HG02623 (cell line): ENCODE results near the gene VPS13D.

Source experiments
- ATAC-seq: cut with Tn5 transposase; IDR thresholded peaks from one replicate; pipeline ENCODE4 v1.9.1; 2021; ENCODE audit warnings: moderate library complexity; ENCODE audit not compliant: unreplicated experiment

The VPS13D gene

DNA sequence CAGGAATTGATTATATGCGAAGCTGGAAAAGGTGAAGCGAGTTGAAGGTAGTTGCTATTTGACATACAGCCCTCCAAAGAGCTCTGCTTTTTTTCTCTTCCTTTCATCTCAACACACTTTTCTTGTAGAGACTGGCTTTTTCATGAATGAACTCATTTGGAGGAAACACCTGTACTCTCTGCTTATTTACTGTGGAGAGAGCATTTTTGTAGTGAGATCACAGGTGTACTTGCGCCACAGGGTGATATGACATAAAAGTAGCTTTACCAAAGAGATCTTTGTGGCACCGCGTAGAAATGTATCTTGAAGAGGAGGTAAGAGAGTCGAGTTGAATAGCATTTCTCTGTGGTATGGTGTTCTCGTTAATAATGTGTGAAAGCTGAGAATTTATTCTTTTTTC, 187.6 kb downstream of the VPS13D start:
- ATAC-seq: no peak

DNA sequence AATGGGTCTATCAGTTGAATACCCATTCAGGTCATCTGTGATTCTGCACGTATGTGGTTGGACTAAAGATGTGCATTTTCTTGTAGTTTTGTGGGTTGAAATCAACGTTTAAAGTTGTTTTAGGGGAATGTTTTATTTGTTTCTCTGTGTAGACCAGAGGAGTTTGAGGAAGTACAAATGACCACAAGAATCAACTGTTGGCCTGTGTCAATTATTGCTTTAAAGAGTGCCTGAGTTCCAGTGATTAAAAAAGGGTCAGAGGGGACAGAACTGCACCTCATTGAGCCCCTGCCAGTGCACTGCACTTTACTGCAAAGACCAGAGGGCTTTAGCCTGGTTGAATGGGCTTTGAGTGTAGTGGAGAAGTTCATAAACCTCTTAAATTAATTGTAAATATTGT, 190.3 kb downstream of the VPS13D start:
- no peak for ATAC-seq

DNA sequence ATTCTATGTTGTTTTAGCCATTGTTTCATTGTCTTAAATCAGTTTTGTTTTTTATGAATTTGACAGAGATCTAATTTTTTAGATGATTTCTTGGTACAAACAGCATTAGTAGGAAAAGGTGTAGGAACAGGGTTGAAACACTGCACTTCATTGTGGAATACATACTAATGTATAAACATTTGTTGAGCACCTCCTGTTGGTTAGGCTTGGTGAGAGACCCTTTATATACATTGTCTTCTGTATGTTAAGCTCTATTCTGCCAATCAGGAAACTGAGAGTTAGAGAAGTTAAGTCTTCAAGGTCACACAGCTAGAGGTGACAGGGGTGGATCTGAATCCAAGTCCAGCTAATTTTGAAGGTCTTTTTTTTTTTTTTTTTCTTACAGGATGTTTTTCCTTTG, 192.7 kb downstream of the VPS13D start:
- ATAC-seq: no peak

DNA sequence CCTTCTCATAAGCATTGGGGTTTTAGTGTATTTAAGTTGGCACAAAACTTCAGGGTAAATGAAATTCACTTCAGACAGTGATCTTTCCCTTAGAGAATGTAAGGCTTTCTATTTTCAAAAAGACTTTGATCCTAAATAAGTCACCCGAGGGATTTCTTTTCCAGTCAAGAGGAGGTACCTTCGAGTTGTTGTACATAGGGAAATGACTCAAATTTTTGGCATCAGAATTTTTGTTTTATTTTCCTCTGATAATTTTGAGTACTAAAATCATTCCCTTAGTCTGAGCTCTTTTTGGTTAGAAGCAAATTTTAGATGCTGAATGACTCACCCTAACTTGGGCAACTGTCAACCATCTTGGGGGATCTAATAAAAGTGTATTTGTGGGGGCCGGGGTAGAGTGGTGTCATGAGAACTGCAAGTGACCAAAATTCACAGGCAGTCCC, 194.3 kb downstream of the VPS13D start:
- ATAC-seq: no peak

DNA sequence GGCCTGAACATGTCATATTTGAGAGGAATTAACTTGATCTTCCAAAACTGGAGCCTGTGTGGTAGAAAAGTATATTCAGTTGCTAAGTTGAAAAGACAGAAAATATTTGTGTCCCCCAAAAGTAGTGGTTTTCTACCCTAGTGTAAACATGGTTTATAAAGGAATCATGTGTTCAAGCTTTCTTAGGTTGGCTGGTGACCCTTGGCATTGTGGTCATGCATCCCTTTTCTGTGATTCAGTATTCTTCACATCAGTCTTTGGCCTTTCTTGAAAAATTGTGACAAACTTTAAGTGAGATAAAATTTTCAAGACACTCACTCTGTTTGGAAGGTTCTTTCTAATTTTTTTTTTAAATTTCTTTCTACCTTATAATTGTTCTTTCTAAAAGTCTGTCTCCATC, 195.0 kb downstream of the VPS13D start:
- no peak for ATAC-seq

DNA sequence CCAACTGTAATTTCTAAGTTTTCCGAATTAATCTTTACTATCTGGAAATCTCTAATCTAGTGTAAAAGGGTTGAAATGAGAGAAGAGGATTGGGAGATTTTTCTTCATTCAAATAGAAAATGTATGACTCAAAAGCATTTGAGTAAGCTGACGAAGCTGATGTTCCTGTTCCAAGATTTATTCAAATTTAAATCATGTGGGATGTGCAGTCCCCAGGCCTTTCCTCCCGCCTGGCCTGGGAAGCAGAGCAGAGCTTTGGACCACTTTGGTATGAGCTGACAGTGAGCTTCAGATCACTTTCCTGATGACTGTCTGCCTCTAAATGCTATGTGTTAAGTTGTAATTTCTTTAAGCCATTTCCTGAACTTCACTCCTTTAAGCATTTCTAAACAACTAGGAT, 196.2 kb downstream of the VPS13D start:
- ATAC-seq: no peak

DNA sequence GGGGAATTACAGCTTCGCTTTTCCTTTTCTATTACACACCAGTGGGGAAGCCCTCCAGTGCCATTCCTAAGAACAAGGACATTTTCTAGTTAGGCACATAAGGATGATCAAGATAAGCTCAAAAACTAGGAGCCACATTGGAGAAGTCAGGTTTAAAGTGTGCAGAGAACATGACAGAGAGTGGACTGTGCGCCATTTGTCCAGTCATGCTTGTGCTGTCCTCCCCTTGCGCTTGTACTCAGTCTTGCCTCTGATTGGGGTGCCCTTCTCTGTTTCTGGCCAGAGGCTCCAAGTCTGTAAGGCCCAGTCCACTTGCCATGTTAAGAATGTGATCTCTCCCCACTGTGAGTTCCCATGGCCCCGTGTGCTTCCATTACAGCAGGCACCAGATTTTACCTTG, 198.5 kb downstream of the VPS13D start:
- no peak for ATAC-seq

DNA sequence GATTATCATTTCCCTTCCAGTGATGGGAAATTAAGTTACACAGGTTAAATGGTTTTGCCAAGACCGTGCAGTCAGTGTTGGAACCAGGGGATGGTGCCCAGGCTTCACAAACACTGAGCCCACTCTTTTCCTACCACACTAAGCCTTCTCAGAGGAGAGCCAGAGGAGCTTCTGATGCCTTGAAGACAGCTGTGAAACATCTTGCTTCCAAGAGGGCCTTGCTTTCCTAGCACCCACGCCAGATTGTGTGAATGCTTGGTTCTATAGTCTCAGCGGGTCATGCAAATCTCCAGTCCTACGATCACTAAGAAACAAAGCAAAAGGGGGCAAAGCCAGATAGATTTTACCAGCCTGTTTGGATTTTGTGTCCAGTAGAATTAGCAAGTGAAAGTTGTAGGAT, 200.7 kb downstream of the VPS13D start:
- no peak for ATAC-seq

DNA sequence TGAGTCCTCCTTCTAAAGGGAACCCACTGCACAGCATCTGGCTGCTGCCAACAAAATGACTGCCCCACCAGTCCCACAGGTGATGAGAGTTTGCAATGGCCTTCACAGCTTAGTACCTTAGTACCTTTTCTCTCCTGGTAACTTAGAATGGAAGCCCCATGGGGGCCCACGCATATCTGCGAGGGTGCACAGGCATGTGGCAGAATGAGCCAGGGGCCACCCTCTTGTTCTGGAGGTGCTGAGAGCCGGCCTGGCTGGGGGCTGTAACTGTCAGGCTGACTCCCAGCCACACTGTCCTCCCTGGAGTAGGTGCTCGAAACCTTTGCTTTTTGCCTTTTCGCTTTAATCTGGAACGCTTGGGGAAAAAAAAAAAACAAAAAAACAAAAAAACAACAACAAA, 203.1 kb downstream of the VPS13D start:
- ATAC-seq: no peak

DNA sequence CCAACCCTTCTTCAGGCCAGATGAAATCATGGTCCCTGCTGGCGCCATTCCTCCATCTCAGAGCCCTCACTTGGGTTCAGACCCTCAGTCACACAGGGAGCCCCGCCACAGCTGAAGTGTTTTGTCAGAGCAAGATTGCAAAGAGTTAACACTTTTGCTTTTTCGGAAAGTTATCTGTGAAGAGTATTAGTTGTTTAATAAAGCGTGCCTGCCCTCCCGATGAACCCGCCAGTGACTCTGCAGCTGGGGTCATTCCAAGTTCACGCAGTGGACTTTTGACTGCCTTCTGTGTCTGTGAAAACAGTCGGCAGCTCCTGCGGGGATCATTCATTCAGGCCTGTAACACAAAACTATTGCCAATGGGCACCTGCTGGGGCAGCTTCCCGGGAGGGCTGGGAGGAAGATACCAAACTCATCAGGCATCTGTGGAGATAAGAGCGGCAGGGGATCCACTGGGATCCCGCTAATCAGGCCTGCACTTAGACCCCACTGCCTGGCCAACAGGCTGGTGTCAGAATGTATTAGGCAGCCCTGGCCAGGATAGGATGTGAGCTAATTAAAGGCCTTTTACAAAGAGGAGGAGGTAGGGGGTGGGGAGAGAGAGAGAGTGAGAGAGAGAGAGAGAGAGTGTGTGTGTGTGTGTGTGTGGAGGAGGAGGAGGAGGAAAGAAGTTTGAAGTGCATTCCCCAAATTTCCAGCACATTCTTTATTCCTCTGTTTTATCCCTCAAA, 203.7 kb downstream of the VPS13D start:
- no peak for ATAC-seq

DNA sequence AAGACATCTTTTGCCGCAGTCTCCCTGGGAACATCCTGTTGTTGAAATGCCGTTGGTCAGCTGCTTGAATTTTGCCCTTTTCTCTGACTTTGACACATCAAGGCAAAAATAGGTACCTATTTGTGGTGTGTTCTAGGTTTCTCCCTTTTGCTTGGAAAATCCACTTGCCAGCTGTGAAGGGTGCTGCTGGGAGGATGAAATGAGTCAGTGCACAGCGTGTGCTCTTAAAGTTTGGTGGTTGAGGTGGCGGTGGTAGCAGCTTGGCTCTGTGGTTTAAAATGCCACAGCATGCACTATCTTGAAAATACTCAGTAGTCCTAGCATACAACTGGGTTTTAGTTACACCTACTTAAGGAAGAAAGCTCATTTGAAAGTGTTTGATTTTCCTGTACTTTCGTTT, 204.3 kb downstream of the VPS13D start:
- ATAC-seq: no peak

DNA sequence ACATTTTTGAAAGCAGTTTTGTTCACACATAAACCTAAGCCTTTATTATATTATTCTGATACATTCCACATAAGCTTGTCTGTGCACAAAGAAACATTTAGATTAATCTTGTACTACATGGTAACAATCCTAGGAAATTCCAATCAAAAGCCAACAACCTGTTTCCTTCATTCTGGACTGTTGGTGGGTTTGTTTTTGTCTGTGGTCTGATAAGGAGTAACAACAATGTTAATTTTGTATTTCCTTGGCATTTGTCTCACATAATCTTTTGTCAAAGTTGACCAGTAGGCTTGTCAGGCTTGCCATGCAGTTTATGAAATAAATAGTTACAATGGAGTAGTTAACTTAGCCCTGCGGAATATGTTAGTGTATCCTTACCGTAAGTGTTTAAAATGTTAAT, 204.9 kb downstream of the VPS13D start:
- ATAC-seq: no peak

DNA sequence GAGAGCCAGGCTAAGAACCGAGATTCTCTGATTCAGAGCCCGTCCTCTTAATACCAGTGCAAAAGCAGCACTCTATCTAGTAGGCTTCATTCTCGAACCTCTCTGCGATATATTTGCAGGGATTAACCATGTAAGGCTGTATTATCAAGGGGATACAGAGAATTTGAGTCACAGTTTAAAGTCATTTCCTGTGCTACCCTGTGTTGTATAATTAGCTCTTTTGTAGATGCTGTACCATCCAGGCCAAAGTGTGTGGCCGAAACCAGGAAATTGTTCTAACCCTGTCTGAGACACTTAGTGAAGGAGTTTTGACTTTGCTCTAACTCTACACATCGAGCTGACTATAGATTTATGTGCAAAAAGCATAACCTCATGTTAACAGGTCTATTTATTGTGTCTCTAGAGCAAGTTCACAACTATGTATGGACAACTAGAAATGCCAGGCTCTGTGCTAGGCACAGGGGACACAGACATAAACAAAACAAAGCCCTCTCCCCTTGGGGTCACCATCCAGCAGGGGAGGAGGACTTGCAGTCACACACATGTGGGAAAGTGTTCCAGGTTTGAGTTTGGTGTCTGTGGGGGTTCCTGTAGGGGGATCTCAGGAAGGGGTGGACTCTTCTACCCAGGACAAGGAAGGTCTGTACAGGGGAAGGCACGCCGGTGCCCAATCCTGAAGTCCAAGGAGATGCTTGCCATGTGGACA, 206.0 kb downstream of the VPS13D start:
- ATAC-seq: peak; percentile 68

DNA sequence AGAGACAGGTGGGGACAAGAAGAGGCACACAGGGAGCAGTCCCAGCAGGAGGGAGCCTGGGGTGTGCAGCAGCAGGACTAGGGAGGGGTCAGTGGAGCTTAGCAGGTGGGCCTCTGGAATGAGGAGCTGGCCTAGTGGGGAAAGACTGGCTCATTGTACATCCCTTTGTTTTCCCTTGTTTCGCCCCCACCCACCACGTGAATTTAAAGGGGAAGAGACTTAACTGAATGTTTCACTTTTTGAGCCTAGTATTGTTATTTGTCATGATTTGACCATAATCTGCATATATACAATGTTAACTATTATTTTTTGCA, 206.5 kb downstream of the VPS13D start:
- no peak for ATAC-seq

DNA sequence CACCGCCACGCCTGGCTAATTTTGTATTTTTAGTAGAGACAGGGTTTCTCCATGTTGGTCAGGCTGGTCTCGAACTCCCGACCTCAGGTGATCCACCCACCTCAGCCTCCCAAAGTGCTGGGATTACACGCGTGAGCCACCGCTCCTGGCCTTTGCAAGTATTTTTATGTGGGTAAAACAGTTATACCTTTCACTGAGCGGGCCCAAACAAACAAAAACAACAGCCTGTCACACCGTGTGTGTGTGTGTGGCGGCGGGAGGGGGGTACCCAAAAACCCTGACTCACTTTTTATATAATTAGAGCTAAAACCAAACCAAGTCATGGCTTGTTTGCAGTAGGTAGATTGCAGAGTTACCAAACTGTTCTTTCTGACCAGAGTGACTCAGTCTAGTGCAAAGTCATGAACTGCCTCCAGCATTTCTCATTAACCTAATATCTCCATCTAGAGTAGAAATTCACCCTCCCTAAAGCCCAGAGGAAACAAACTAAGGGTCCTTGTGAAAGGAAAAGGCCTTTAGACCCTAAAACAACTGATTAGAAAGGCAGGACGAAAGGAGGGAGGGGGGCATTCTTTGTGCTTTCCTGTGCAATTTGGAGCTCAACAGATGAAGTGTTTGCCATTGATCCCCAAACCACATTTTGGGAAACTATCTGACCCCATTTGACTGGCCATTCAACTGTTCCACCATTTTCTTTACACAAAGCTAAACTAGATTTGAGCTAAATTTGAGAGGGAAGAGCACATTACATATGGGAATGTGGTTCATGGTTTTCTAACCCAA, 207.2 kb downstream of the VPS13D start:
- ATAC-seq: no peak

DNA sequence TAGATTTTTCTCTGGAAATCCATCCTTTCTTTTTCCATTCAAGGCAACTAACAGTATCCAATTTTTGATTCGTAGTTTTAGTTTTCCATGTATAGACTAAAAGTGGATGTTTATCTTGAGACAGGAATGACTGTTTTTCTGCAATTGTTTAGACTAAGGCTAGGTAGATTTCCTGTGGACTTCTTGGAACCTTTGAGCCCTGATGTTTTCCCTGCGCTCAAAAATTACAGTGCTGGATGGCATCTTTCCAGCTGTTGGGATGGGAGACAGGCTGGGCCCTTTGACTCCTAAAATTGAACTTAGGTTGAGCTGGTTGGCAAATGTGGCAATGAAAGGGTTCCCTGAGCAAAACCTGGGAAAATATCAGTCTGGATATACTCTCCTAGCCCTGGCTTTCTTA, 207.8 kb downstream of the VPS13D start:
- no peak for ATAC-seq

DNA sequence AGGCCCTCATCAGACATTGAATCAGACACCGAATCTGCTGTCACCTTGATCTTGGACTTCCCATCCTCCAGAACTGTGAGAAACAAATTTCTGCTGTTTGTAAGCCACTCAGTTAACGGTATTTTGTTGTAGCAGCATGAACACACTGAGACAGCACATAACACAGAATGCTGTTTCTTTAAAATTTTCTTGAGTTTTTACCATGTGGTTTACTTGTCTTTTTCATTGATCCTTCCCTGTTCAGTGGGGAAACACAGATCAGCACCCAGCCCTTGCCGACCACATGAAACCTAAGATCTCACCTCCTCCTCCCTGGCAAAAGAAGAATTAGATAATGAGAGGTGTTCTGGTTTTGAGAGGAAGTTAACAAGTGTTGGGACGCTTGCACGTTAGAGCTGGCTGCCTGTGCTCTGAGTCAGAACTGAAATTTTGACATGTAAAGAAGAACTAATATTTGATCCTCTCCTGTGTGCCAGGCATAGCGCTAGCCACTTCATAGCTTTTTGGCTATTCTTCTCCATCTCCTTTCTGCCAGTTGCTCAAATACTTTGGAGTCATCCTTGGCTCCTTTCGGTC, 208.6 kb downstream of the VPS13D start:
- ATAC-seq: no peak

DNA sequence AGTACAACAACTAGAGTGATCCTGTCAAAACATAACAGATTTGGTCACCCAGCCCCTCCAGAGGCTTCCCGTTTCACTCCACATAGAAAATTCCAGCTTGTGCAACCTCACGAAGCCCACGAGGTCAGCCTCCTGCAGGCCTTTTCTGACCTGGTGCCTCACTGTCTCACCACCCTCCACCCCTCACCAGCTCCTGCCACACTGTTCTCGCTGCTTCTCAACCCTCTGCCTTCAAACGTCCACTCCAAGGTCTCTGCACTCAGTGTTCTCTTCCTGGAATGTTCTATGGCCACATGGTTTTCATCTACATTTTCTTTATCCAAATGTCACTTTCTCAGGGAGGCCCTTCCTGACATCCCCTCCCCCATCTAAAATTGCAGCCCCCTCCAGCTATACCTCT, 209.2 kb downstream of the VPS13D start:
- ATAC-seq: no peak

DNA sequence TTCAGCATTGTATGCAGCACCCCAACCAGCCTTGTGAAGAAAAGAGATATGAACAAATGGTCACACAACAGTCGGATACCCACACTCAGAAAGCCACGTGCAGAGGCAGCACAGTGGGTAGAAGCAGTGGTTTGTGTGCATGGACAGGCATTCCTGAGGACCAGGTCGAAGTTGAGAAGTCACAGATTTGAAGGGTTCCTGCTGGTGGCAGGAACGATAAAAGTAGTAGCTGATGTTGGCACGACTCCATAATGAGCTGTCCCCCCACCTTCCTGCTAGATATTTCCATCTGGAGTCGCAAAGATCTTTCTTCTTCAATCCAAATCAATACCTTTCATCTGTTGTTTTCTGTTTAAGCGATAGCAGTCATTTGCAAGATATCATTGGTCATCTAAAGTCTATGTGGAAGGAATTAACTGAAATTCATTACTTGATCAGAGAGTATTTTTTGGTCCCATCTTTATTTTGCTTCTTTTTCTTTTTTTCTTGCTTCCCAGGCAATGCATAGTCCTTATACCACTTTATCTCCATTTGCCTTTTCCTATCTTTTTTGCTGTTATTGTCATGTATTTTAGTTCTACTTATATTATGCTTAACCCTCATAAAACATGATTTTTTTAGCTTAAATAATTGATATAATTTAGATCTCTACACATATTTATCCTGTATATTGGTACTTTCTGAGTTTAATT, 211.7 kb downstream of the VPS13D start:
- ATAC-seq: no peak

DNA sequence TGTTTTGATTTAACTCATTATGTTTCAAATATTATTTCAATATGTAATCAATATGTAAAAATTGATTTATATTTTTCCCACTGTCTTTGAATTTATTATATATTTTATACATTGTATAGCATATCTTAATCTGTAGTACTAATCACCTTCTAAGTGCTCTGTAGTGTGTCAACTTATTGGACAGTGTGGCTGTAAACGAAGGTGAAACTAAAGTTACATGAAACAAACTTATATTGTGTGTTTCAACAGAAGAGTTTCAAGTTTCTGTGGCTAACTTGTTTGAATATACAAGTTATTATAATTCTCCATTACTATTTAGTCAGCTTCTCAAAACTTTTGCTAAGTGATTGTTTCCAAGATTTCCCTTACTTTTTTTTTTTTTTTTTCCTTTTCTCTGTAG, 212.4 kb downstream of the VPS13D start:
- ATAC-seq: no peak

DNA sequence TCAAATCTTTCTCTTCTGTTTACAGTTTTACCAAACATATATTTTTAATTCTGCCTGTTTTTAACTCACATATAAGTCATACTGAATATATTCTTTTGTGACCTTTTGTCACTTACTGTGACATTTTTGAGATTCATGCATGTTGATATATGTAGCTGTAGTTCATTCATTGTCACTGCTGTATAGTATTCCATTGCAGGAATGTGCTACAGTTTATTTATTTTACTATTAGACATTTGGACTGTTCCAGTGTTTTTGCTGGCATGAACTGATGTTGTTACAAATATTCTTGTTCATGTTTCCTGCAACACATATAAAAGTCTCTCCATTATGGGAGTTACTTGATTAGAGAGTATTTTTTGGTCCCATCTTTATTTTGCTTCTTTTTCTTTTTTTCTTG, 213.3 kb downstream of the VPS13D start:
- ATAC-seq: no peak
